ENCODE measurements around the gene MTRF1L. TPM values are rescaled to one million over a fixed set of nuclear protein-coding genes. Genes with fewer than 3 reads are reported as not detected.

Gene MTRF1L
- total and polyA plus RNA-seq, 2 donors (not counting 1 experiment from before 2014, with no cell fraction given): 9.8 to 24.0 TPM

DNA sequence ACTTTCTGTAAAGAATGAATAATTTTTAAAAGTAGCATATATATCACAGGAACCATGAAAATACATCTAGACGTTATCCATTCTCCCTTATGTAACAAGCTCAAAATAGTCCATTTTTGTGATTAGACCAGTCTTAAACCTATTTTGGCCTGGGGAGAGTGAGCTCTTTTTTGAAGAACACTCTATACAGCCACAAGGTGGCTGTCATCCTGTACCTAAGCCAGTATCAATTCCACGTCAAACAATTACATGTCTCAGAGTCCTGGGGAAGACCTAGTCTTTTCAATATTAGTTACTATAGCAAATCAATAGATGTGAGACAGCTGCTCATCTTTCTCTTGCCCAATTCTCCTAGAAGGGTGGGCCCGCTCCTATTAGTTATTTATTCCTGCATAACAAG is 48.1 kb downstream of the MTRF1L start:
- TF ChIP-seq, protein P1, sequence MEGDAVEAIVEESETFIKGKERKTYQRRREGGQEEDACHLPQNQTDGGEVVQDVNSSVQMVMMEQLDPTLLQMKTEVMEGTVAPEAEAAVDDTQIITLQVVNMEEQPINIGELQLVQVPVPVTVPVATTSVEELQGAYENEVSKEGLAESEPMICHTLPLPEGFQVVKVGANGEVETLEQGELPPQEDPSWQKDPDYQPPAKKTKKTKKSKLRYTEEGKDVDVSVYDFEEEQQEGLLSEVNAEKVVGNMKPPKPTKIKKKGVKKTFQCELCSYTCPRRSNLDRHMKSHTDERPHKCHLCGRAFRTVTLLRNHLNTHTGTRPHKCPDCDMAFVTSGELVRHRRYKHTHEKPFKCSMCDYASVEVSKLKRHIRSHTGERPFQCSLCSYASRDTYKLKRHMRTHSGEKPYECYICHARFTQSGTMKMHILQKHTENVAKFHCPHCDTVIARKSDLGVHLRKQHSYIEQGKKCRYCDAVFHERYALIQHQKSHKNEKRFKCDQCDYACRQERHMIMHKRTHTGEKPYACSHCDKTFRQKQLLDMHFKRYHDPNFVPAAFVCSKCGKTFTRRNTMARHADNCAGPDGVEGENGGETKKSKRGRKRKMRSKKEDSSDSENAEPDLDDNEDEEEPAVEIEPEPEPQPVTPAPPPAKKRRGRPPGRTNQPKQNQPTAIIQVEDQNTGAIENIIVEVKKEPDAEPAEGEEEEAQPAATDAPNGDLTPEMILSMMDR (IDR thresholded peaks at IDR 0.05): no peak
- TF ChIP-seq EZH2 (IDR thresholded peaks at IDR 0.05; ENCODE audit: borderline replicate concordance, insufficient read depth, low read depth, low read length, poor library complexity, severe bottlenecking): no peak
- no CpG with 5 or more reads among the region's 3 CpGs for WGBS (ENCODE audit: insufficient coverage)

DNA sequence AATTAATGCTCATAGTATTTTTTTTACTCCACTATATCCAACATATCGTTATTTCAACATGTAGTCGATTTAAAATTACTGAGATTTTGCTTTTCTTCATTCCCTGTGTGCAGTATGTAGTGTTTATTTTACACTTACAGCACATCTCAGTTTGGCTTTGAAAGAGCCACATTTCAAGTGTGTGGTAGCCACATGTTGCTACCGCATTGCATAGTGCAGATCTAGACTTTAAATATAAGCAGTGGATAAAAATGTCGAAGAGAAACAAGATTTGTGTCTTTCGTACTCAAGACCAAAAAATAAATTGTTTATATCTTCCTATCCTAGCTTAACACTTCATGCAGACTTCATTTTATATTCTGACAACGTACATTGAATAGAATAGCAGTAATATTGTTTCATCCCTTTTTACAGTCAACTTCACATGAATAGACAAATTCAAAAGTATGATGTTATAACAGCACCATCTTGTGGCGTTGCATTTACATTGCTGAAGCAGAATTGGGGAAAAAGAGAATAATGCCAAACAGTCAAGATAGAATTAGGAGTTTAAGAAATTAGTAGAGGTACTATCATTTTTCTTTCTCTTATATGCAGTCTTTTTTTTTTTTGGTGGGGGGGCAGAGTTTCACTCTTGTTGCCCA is 49.5 kb downstream of the MTRF1L start:
- Histone ChIP-seq H3K4me2 (replicated peaks; ENCODE audit: low read depth, low read length, poor library complexity, severe bottlenecking) (no peak overlapping the region), H3K9me3 (ENCODE audit: control extremely low read depth in 1 of 3, control insufficient read depth in 2 of 3, insufficient read depth in 1 of 3, low read length in 2 of 3) (no peaks in the 10 kb centered on the region), H3K79me2 (ENCODE audit: control insufficient read depth, insufficient read depth, low read length) (no peaks in the 10 kb centered on the region), H3K4me1 (ENCODE audit: control insufficient read depth in 2 of 2, insufficient read depth in 2 of 2, low read length in 2 of 2) (peaks cover 4 to 5% of the 10 kb centered on the region in 2 donors), H2AFZ (ENCODE audit: insufficient read depth, low read depth, low read length, poor library complexity, severe bottlenecking) (no peak overlapping the region), H3K27me3 (replicated peaks in 1 of 4; ENCODE audit: control extremely low read depth in 1 of 4, control insufficient read depth in 3 of 4, insufficient read depth in 4 of 4, low read length in 3 of 4) (peaks cover 0 to 6% (median 0%) of the 10 kb centered on the region in 4 experiments), H3K9ac (ENCODE audit: low read length) (no peak overlapping the region), H3K4me3 (ENCODE audit: control extremely low read depth in 1 of 5, extremely low read depth in 1 of 5, insufficient read depth in 1 of 5, low read depth in 2 of 5, low read length in 4 of 5) (no peak overlapping the region), H4K20me1 (ENCODE audit: control insufficient read depth, insufficient read depth, low read length, poor library complexity, severe bottlenecking) (no peaks in the 10 kb centered on the region), H3K27ac (ENCODE audit: low read length in 2 of 2) (no peak overlapping the region), H3K36me3 (replicated peaks in 1 of 2; ENCODE audit: control extremely low read depth in 1 of 2, control insufficient read depth in 1 of 2, extremely low read depth in 1 of 2, insufficient read depth in 2 of 2, low read length in 1 of 2) (no peaks in the 10 kb centered on the region)
- Mint-ChIP-seq H3K9me3 (ENCODE audit: insufficient read depth) (no peaks in the 10 kb centered on the region), H3K27me3 (peaks cover 35% of the 10 kb centered on the region), H3K4me1 (peaks cover 3% of the 10 kb centered on the region), H3K4me3 (no peak overlapping the region), H3K27ac (no peak overlapping the region)
- ChIA-PET CTCF (no interaction called here), POLR2A (no interaction called here)
- TF ChIP-seq EZH2 (IDR thresholded peaks at IDR 0.05; ENCODE audit: borderline replicate concordance, insufficient read depth, low read depth, low read length, poor library complexity, severe bottlenecking): no peak
- TF ChIP-seq, protein P1 (IDR thresholded peaks at IDR 0.05): peak; percentile 44
- intact Hi-C loops (cut with micrococcal nuclease): no loop called here
- no peak for ATAC-seq (ENCODE audit: low read depth)
- DNase-seq: no peak
- WGBS (ENCODE audit: insufficient coverage): 100% methylated on average over 1 of the region's 7 CpGs

More for the DNA sequence above, 48.1 kb downstream of the MTRF1L start:
- intact Hi-C loops (cut with micrococcal nuclease): no loop called here
- Histone ChIP-seq H2AFZ (ENCODE audit: insufficient read depth, low read depth, low read length, poor library complexity, severe bottlenecking) (no peak overlapping the region), H3K36me3 (replicated peaks in 1 of 2; ENCODE audit: control extremely low read depth in 1 of 2, control insufficient read depth in 1 of 2, extremely low read depth in 1 of 2, insufficient read depth in 2 of 2, low read length in 1 of 2) (no peaks in the 10 kb centered on the region), H3K27ac (ENCODE audit: low read length in 2 of 2) (no peak overlapping the region), H3K9ac (ENCODE audit: low read length) (no peak overlapping the region), H4K20me1 (ENCODE audit: control insufficient read depth, insufficient read depth, low read length, poor library complexity, severe bottlenecking) (no peaks in the 10 kb centered on the region), H3K27me3 (replicated peaks in 1 of 4; ENCODE audit: control extremely low read depth in 1 of 4, control insufficient read depth in 3 of 4, insufficient read depth in 4 of 4, low read length in 3 of 4) (peaks cover 0 to 3% (median under 1%) of the 10 kb centered on the region in 4 experiments), H3K4me2 (replicated peaks; ENCODE audit: low read depth, low read length, poor library complexity, severe bottlenecking) (no peak overlapping the region), H3K4me3 (ENCODE audit: control extremely low read depth in 1 of 5, extremely low read depth in 1 of 5, insufficient read depth in 1 of 5, low read depth in 2 of 5, low read length in 4 of 5) (no peak overlapping the region), H3K4me1 (ENCODE audit: control insufficient read depth in 2 of 2, insufficient read depth in 2 of 2, low read length in 2 of 2) (no peaks in the 10 kb centered on the region), H3K79me2 (ENCODE audit: control insufficient read depth, insufficient read depth, low read length) (no peaks in the 10 kb centered on the region), H3K9me3 (ENCODE audit: control extremely low read depth in 1 of 3, control insufficient read depth in 2 of 3, insufficient read depth in 1 of 3, low read length in 2 of 3) (no peaks in the 10 kb centered on the region)
- ATAC-seq (ENCODE audit: low read depth) (no peak), DNase-seq (no peak)
- Mint-ChIP-seq H3K27ac (no peak overlapping the region), H3K4me1 (no peaks in the 10 kb centered on the region), H3K9me3 (ENCODE audit: insufficient read depth) (no peaks in the 10 kb centered on the region), H3K27me3 (peaks cover 34% of the 10 kb centered on the region), H3K4me3 (no peak overlapping the region)
- ChIA-PET POLR2A (no interaction called here), CTCF (interaction anchor here (0.9 to 1.3 kb wide), 4 partner anchors 8 to 95 kb away, joined by 3 to 5 read pairs (median 4); no protein-coding TSS in a partner anchor)

All from B cell (primary cell).